Fibroblast of skin of back (primary cell): ENCODE data around the gene CDK18.

Experiments used
- DNase-seq: peaks from one replicate; pipeline ENCODE4 v3.0.0-alpha.2; 2013

Gene CDK18

DNA sequence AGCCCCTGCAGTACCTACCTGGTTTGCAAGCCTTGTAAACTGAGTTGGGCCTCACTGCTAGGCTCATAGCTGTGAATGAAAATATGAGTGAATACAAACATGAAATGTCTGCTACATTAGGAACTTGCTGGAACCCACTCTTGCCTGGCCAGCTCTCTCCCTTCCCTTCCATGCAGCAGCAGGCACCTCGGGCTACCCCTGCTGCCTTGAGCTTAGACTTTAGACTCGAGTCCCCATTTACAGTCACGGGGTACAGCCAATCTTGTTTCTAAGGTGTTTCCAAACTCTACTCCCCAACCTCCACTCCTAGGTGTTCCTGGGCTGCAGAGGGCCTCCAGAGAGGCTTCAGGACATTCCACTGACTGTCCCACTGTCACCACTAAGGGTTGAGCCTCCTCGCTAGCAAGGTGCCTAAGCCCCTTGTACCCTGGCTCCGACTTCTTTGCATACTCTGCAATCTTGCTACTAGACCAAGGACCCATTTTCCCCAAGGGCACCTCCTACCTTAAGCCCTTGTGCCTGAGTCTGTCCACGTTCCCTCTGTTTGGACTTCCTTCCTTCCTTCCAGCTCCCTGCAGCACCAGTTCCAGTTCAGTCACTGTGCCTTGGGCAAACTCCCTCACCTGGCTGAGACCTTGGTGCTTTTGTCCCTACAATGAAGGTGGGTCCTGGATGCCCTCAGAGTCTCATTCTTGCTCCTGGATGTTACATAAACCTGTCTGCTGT, 36.9 kb downstream of the CDK18 start:
- no peak for DNase-seq

DNA sequence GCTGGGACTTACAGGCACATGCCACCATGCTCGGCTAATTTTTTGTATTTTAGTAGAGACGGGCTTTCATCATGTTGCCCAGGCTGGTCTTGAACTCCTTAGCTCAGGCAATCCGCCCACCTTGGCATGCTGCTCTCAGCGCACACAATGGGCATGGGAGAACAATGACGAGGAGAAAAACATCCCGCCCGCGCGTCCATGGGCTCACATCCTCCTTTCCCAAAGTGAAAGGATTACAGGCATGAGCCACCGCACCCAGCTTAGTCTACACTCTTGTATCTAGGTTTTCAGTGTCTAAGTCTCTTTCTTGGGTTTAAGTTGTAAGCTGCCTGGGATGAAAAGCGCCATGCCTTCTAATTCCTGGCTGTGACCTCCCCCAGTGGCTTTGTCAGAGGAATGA, 37.9 kb downstream of the CDK18 start:
- DNase-seq: no peak

DNA sequence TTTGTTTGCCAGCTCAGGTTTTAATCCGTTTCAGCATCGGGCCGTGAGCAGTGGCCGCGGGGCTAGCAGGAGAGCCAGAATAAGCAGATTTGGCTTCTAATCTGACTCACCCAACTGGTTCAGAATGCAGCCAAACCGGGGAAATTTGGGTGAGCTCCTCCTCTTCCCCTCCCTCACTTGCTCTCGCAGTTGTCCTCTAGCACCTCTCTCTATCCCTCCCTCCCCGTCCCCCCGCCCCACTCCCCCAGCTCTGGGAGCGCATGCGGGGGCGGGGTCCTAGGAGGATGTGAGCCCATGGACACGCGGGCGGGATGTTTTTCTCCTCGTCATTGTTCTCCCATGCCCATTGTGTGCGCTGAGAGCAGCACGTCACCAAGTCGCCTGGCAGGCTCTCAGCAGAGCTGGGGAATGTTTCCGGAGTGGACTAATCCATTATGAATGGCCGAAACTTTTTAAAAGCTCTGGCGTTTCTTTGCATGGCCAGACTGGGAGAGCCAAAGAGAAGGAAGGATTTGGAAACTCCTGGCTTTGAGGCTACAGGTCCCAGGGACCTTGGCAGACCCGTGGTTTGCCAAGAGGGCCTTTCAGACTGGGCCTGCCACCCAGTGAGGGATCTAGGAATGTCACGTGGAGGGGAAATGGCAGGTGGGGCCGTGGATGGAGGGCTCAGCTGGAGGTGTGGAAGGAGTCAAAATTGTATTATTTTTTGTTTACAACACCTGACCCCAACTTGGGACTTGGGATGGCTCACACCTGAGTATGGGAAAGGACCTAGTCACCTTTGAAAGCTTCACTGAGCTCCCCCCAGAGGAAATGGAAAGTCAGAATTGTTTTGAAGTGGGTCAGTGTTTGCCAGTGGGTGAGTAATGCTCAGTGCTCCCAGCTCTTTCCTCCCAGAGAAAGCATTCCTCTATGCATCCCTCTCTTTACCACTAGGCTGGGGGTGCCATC, 39.2 kb downstream of the CDK18 start:
- DNase-seq: peak; percentile 88

DNA sequence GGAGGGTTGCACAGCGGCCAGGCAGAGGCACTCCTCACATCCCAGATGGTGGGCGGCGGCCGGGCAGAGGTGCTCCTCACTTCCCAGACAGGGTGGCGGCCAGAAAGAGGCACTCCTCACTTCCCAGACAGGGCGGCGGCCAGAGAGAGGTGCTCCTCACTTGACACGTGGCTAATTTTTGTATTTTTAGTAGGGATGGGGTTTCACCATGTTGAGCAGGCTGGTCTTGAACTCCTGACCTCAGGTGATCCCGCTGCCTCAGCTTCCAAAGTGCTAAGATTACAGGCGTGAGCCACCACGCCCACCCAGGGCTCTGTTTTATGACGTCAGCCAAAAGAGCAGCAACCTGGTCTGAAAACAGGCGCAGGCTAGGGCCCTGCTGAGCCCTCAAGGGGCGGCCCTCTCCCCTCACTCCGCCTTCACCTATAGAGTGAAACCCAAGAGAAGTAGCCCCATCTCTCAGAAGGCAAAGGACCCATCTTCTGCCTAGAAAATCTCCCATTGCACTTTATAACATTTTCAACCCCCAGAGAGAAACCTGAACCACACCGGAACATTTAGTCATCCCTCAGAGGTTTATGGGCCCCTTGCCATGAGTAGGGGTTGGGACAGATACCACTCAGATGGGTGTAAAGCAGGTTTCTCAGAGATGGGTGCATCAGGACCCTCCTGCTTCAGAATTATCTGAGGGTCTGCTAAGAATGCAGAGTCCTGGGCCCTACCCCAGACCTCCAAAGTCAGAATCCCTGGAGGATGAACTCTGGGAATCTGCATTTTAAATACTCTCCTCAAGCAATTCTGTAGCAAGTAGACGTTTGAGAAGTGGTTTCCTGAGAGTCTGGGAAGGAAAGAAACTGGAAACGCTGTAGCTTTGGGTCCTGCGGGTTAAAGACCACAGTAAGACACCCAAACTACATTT, 40.8 kb downstream of the CDK18 start:
- no peak for DNase-seq

DNA sequence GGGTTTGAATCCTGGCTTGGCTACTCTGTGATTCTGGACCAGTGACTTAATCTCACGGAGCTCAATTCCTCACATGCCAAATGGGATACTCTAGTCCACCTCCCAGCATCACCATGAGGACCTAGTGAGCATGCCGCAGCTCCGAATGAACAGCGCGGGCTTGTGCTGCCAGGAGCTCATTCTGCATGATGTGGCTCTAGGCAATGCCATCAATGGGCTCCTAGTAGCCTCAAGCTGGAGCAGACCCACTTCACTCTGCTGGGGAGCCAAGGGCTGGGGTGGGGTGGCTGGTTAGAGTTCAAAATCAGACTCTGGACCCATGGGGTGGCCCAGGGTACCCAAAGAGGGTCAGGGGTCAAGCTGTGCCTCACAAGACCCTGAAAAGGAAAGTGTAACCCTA, 41.5 kb downstream of the CDK18 start:
- no peak for DNase-seq

DNA sequence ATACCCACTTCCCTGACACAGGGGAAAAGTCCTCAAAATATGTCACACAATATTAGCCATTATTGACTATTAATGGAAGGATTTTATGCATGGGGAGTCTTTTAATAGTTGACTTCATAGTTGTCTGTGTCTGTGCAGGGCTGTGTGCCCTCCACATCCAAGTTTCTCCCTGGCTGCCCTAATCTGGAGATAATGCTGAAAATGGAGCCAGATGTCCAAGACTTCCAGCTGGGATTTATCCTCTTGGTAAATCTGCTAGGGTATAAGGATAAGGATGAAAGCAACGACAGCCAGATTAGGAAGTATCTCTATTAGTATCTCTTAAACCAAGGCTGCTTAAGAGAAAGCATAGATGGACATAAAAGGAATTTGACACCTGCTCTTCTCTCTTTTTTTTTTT, 42.1 kb downstream of the CDK18 start:
- DNase-seq: no peak

DNA sequence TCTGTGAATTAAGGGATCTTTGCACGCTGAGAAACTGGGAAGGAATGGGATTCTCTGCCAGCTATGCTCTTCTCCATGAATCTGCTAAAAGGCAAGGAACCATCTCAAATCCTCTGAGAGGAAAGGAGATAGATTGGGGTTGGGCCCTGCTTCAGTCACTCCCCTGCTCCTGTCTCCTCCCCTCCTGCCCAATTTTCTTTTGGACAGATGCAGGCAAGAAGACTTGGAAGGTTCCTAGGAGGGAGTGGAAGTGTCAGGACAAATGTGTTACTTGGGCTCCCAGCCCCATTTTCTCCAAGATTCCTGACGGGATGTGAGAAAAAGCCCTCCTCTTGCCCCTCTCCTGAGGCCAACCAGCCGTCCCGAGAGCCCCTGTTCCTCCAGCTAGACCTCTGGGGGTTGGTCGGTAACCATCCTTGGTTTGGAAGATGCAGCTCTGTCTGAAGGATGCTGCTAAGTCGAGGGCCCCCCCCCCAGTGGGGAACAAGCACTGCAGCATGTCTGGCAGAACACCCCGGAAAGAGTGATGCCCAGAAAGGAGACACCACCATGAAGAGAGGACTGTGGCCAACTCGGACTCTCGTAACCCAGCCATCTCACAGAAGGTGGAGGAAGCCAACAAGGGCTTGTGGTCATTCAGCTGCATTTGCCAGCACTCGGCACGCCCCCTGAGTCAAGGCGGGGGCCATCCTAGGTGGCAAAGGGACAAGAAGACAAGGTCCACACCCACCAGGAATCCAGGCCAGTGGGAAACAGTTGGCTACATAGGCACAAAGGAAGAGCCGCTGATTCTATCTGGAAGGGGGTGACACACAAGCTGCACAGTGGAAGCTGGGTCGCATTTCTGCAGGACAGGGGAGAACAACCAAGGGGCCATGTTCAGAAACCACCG, 43.7 kb downstream of the CDK18 start:
- DNase-seq: no peak

DNA sequence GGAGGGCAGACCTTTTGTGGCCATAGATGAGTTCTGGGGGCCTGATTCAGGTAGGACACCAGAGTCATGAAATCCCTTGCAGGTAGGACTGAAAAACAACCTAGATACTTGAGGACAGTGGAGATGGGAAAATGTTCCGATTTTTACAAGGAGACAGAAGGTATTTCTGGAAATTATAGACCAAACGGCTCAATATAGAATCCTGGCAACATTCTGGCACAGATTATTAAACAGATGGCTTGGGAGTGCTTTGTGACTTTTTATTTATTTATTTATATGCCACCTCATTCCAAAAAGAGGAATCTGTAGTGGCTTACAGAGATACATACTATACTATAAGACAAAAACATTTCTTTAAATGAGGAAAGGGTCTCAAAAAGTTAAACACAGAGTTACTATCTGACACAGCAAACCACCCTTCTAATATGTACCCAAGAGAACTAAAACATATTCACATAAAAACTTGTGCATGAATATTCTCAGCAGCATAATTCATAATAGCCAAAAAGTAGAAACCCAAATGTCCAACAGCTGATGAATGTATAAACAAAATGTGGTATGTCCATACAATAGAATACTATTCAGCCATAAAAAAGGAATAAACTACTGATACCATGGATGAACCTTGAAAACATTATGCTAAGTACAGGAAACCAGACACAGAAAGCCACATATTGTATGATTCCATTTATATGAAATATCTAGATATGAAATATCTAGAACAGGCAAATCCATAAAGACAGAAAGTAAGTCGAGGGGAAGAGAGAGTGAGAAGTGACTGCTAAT, 49.8 kb downstream of the CDK18 start:
- DNase-seq: no peak

DNA sequence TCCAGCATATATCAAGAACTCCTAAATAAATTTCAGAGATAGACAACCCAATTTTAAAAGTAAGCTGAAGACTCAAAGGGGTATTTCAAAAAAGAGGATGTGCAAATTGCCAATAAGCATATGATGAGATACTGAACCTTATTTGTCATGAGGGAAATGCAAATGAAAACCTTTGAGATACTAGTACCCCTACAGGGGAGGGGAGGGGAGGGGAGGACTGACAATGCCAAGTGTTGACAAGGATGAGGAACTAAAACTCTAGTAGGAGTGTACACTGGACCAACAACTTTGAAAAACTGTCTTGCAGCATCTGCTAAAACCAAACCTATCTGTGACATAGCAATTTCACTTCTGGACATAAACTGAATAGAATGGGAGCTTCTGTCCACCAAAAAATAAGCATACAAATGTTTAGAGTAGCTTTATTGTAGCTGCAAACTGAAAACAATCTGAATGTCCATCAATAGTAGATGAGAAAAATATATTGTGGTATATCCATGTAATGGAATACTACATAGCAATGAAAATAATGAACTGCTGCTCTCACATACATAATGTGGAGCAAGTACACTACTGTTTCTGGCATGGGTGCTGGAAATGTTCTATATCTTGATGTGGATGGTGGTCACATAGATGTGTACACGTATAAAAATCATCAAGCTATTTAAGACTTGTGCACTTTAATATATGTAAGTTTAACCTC, 57.2 kb downstream of the CDK18 start:
- DNase-seq: no peak

DNA sequence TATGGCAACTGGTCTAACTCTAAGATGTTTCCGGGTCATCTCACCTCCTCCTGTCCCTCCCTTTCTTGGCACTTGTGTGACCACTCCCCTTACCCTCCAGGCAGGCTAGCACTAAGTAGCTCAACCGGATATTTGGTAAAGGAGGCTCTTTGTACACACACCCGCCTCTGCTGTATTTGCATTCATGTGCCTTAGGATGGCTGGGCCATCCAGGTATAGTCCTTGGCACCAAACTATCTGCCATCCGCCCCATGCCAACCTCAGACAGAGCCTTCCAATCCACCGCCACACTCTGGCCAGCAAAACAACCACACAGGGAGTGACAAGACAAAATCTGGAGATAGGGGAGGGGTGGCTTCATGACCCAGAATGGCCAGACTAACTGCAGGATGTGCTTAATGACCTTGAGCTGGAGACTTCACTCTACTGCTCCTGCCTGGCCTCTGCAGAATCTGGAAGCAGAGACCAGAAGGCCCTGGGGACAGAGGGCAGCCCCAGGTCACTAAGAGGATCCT, 59.5 kb downstream of the CDK18 start:
- DNase-seq: no peak

DNA sequence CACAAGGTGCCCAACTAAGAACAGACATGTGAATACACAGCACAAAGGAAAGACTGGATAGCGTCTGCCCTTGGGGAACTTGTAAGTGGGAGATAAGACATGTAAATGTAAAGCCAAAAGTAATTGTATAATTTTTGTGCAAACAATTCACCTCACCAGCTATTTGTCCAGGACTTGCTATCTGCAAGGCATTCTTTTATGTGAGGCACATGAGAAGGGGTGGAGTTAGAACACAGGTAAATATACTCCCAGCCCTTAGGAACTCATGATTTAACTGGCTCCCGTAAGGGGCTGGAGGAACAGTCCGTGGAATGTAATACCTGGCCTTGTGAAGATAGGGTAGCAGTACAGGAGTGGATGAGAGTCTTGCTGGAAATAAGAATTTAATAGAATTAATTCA, 61.3 kb downstream of the CDK18 start:
- no peak for DNase-seq

DNA sequence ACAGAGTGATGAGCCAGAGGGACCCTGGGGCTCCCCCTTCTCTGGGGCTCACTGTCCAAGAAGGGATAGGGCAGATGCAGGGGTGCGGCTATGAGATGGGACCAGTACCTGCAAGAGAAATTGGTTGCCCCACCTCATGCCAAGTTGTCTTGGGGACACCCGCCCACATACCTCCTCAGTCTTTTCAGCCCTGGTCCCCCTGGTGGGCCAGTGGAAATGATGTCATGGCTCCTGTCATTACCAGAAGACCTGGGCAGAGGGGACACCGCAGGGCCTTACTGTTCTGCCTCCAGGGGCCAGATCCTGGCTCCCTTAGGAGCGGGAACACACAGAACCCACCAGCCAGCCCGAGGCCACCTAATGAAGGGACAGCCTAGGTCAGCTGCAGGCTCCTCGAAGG, 63.2 kb downstream of the CDK18 start:
- no peak for DNase-seq

DNA sequence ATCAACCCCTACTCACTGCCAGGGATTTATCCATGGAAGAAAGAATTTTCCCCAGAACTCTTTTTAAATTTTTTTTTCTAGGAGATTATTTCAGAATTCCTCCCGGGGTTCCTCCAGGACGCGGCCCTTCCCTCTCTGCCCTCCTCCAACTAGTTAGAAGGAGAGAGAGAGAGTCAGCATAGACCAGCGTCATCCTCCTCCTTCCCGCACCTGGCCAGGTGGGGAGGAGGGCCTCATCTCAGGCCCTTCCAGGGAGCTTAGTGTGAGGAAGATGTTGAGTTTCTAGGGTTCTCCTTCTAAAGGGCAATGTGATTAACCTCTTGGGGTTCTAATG, 63.6 kb downstream of the CDK18 start:
- no peak for DNase-seq

DNA sequence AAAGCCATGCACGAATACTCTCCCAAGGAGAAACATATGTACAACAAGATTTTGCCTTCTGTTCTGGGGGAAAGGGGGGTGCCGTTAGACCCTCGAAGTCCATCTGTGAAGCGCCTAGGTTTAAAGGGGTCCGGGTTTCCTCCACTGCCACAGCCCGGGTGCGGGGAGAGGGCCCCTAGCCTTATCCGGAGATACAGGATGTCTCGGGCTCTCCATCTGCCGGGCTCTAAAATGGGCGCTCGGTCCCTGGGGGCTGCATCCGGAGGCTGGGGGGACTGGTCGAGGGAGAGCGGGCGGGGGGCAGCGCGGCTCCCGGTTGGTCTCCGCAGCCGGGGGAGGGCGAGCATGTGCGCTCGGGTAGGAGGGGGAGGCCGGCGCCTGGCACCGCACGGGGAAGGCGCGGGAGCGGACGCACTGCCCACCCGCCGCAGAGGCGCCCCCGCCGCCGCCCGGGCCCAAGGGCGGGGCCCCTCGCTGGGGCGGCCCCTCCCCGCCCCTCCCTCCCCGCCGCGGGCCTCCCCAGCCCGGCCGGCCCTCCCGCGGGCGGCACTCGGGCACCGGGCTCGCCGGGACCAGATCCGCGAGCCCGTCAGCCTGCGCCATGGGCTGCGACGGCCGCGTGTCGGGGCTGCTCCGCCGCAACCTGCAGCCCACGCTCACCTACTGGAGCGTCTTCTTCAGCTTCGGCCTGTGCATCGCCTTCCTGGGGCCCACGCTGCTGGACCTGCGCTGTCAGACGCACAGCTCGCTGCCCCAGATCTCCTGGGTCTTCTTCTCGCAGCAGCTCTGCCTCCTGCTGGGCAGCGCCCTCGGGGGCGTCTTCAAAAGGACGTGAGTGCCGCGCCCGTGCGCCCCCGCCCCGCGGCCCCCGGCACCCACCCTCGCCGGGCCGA, 64.2 kb downstream of the CDK18 start:
- DNase-seq: no peak

DNA sequence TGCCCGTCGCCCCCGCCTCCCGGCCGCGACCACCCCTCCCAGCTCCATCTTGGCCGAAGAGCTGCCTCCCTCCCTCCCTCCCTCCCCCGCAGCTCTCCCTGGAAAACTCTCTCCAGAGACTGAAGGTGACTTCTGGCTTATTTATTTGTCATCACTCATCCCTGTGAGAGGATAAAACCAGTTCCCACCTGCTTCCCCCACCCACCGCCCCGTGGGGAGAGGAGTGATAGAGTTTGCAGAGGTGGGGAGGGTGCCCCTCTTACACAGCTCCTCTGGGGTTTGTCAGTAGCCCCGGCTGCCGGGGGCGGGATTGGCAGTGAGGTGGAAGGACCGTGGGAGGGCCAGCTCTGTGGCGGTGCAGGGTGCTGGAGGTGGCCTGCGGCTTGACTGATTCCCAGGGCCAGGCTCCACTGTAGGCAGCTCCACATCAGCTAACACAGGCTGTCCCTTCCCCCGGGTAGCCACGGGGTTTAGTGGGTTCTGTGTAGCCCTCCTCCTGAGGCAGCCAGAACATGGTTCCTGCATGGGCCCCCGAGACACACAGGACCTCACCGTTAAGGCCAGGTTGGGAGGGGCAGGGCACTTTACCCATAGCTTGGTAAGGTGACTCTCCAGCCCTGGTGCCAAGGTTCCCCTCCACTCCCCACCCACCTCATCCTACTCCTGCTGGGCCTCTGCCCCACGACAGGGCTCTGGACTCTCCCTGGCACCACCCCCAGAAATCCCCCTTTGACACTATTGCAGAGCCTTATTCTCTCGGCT, 65.1 kb downstream of the CDK18 start:
- DNase-seq: no peak

DNA sequence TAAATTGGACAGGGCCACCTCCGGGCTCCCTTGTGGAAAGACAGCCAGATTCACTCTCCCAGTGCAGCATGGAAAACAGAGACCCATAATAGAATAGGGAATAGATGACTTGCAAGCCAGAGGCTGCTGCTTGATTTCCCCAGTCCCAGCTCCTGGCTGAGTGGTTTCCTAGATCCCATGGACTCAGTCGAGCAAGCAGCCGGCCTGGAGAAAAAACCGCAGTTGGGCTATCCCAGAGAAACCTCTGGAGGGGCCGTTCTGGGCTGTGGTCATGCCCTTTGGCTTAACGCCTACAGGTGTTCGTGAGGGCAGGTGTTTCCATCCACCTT, 65.7 kb downstream of the CDK18 start:
- DNase-seq: no peak

DNA sequence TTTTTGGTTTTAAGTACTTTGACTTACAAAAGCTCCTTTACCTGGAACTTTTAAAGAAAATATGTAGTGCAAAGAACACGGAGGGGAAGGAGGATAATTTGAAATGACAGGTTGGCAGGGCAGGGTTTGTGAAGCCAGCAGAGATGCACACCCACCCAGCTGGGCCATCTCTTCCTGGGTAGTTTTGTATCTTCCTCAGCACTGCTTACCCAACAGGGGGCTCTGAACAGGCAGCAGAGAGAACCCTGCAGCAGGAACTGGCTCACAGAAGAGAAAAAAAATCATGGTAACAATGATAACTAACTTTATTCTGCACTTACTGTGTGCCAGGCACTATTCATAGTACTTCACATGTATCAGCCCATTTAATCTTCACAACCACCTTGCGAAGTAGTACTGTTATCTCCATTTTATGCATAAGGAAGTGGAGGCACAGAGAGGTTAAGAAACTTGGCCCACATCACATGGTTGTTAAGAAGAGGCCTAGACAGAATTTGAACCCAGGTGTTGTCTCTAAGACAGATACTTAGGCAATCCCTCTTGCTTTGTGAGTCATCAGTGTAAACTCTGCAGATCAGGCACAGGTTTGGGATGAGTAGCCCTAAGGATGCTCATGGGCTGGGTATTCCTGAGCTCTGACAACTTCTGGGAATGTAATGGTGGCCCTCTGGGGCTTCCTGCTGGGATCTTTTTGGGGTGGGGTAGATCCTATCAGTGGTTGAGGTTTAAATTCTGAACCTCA, 66.5 kb downstream of the CDK18 start:
- no peak for DNase-seq

DNA sequence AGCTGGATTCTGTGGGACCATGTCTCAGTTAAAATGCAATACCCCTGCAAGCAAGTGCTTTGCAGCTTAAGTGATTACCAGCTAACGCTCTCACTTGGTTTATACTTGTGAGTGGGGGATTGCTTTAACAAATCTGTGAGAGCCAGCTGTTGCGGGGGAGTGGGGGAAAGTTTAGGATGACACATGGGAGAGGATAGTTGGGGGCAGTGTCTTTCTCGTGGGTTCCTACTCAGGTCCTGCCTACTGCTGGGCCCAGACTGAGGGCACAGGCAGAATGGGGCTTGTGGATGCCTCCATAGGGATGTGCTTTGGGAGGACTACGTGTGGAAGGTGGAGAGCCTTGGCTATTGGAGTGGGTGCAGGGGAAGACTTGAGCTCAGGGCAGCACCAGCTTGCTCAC, 67.3 kb downstream of the CDK18 start:
- DNase-seq: no peak
